HG02981 (cell line): ENCODE data around the gene EFNB1.
"Not testable (repeated sequence)": the region's sequence is repeated elsewhere in the genome, so short reads cannot be mapped to it uniquely, and the experiment has no call there.

Experiments used
- ATAC-seq: cut with Tn5 transposase; IDR thresholded peaks from one replicate; pipeline ENCODE4 v1.9.1; 2021; ENCODE audit warnings: mild to moderate bottlenecking, moderate library complexity; ENCODE audit not compliant: unreplicated experiment

EFNB1 gene

GRCh38 chrX:68828740-68829581 is at the start of gene EFNB1:
Gene EFNB1 (plus strand): TSS chrX:68829021. CDS start chrX:68829777, 756 bp downstream.
- peak; percentile 95 for ATAC-seq

GRCh38 chrX:68781295-68781694 is 47.5 kb upstream of the EFNB1 start:
- ATAC-seq, result not testable (repeated sequence)

GRCh38 chrX:68784816-68785215 is 44.0 kb upstream of the EFNB1 start:
- no peak for ATAC-seq

- ATAC-seq, result not testable (repeated sequence)
These were observed 42.2 kb upstream of the EFNB1 start for GRCh38 chrX:68786581-68786980.

- no peak for ATAC-seq
These were observed 38.9 kb upstream of the EFNB1 start for GRCh38 chrX:68789966-68790365.

GRCh38 chrX:68792083-68792482 is 36.7 kb upstream of the EFNB1 start:
- ATAC-seq, result no peak

- ATAC-seq, result no peak
These were observed 34.4 kb upstream of the EFNB1 start for GRCh38 chrX:68794461-68794860.

- ATAC-seq, result no peak
These were observed 33.1 kb upstream of the EFNB1 start for GRCh38 chrX:68795741-68796140.

- not testable (repeated sequence) for ATAC-seq
These were observed 30.4 kb upstream of the EFNB1 start for GRCh38 chrX:68798400-68798799.

- no peak for ATAC-seq
These were observed 27.0 kb upstream of the EFNB1 start for GRCh38 chrX:68801737-68802290.

- no peak for ATAC-seq
These were observed 21.0 kb upstream of the EFNB1 start for GRCh38 chrX:68807818-68808217.

- no peak for ATAC-seq
These were observed 20.0 kb upstream of the EFNB1 start for GRCh38 chrX:68808686-68809357.

GRCh38 chrX:68820476-68821110 is 8.2 kb upstream of the EFNB1 start:
- no peak for ATAC-seq

- ATAC-seq, result no peak
These were observed 7.2 kb upstream of the EFNB1 start for GRCh38 chrX:68821616-68822015.

GRCh38 chrX:68822641-68823410 is 6.0 kb upstream of the EFNB1 start:
- no peak for ATAC-seq

- no peak for ATAC-seq
These were observed 5.2 kb upstream of the EFNB1 start for GRCh38 chrX:68823413-68824151.

GRCh38 chrX:68824152-68824433 is 4.7 kb upstream of the EFNB1 start:
- ATAC-seq, result no peak

GRCh38 chrX:68824565-68825125 is 4.2 kb upstream of the EFNB1 start:
- no peak for ATAC-seq

GRCh38 chrX:68826113-68826980 is 2.5 kb upstream of the EFNB1 start:
- no peak for ATAC-seq
